SW 1271 (cell line): Measurements from ENCODE around the gene UTS2R.
"Not testable (repeated sequence)": the region's sequence is repeated elsewhere in the genome, so short reads cannot be mapped to it uniquely, and the experiment has no call there.

ENCODE experiments used
- DNase-seq, 2 experiments: peaks; one replicate each; lab custom pipeline; 2025; lab: John Stamatoyannopoulos, UW

UTS2R gene

DNA sequence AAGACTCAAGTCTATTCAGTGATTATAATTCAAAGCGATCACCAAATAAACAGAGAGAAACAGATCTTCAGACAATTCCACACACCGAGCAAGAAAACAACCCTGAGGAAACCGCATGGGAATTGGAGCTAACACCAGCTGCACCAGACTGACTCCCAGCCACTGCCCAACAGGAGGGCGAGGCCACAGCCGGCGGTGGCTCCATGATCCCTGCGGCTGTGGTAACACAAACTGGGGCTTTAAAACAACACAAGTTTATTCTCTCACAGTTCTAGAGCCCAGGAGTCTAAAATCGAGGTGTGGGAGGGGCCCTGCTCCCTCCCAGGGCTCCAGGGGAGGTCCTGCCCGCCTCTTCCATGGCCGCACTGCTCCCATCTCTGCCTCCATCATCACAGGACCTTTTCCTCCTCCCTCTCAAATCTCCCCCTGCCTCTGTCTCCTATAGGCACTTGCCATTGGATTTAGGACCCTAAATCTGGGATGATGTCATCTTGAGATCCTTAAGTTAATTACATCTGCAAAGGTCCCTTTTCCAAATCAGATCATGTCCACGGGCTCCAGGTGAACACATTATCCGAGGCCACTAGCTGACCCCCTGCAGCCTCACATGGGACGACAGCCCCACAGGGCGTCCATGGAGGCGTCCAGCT, 36.8 kb downstream of the UTS2R start:
- DNase-seq = no peak

DNA sequence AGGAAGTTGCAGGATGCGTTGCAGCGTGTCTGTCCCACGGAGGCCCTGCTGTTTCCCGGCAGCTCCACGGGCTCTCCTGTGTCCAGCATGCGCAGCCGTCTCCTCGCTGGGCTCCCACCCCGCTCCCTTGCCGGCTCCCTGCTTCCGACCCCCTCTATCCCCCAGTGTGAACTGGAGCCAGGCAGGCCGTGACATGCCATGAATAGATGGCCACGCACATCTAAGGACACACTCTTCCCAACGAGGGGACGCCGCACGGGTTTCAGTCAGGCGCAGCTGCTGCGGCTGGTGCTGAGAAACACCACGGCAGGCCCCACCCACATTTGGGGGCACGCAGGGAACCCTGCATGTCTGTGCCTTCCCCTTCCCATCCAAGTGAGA, 37.4 kb downstream of the UTS2R start:
- DNase-seq = no peak

GRCh38 chr17:82410014-82410716, 38.6 kb downstream of the UTS2R start:
- DNase-seq = no peak

- DNase-seq = no peak
These were observed 40.0 kb downstream of the UTS2R start for GRCh38 chr17:82411396-82412053.

- DNase-seq = not testable (repeated sequence)
These were observed 40.5 kb downstream of the UTS2R start for GRCh38 chr17:82412081-82412480.

GRCh38 chr17:82412535-82413520, 41.3 kb downstream of the UTS2R start:
- no peak for DNase-seq

- DNase-seq = peak in 1 of 2 experiments; percentile 4
These were observed 43.1 kb downstream of the UTS2R start for GRCh38 chr17:82414548-82415281.

DNA sequence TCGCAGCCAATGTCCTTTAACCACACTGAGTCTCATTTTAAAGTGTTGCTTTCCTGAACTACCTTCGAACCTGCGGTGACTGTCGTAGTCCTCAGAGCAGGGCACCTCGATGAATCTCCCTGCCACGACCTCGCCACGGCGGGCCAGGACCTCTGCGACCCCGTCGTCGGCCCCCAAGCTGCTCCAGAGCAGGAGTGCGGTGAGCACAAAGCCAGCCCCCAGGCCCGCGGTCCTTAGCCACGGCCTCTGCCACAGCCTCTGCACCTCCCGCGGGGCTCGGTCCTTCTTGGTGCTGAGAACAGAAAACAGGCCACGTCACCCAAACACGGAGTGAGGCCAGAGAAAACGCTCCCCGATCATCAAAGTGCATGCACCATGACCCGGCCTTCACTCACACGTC, 43.8 kb downstream of the UTS2R start:
- no peak for DNase-seq

GRCh38 chr17:82415786-82416185, 44.2 kb downstream of the UTS2R start:
- DNase-seq = no peak

DNA sequence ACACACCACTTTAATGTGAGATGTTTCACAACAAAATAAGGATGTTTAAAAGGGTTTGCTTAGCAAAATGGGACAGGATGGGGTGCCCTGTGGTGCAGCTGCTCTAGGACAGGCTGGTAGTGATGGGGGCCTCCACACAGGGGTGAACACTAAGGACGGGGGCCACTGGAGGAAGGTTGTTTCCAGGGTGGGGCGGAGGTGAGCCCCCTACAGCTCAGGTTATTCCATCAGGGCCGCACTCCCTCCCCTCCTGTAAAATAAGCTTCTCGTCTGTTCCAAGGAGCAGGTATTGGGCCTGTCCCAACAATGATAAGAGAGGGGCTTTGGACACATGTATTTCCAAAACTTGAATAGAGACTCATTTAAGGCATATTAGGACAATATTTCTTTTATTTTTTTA, 44.7 kb downstream of the UTS2R start:
- DNase-seq = no peak

DNA sequence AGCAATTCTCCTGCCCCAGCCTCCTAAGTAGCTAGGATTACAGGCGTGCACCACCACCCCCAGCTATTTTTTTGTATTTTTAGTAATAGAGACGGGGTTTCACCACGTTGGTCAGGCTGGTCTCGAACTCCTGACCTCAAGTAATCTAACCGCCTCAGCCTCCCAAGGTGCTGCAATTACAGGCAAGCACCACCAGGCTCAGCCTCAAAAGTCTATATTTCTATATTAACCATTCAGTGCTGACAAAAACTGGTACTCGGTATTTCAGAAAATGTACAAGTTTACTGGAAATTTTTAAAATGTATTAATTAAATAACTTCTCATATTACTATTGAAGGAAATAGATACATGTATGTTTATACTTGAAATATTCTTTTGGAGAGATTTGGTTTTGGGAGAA, 45.2 kb downstream of the UTS2R start:
- no peak for DNase-seq

GRCh38 chr17:82418001-82418986, 46.7 kb downstream of the UTS2R start, which contains the start of the genes HEXD and OGFOD3:
Gene HEXD, plus strand, starts transcription at chr17:82418347. Its CDS starts 1,453 bp downstream, at chr17:82419800.
Gene OGFOD3, minus strand, starts transcription at chr17:82418586. Its CDS starts 101 bp downstream, at chr17:82418485.
- DNase-seq = peak; percentile 28 to 71

DNA sequence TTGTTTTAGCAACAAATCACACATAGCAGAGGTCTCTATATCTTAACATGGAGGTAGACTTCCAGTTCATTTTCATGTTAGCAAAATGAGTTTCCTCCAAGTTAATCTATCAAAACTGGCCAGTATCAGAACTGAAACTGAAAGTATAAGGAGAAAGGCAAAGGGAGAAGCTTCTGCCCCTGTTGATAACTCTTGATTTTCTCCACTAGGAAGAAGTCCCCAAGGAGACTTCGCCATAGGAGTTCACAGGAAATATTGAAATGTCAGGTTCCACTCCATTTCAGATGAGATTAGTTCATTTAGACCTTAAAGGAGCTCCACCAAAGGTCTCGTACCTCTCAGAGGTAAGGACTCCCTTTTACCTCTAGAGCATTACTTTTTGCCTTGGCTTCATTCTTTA, 48.0 kb downstream of the UTS2R start:
- DNase-seq = no peak

DNA sequence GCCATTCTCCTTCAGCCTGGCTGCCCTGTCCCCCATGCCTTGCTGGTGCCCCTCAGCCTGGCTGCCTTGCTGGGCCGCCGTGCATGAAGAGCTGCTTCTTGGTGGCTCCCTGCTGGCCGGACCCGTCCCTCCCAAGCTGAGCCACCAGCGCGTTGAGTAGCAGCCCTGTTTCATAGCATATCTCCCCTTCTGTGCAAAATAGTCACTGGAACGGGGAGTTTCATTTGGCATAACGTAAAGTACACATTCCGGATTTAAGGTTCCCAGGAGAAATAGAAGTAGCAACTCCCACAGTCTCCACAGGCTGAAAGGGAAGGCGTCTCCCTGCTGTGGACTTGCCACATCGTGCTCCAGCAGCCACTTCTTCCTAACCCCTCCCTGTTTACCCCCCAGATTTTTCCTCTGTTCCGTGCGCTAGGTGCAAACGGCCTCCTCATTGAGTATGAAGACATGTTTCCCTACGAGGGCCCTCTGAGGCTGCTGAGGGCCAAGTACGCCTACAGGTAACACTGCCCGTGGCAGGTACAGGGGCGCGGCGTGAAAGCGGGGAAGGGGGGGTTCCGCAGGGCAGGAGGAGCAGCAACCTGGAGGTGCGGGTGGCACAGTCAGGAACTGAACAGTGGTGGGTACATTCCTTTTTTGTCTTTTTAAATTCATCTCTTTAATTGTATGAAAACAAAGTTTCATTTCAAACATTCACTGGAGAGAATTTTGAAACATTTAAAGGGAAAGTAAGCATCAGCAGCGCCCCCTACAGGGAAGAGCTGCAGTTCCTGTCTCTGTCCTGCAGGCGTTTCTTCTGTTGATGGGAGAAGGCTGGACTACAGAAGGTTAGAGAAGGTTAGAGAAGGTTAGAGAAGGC, 52.7 kb downstream of the UTS2R start:
- peak in 1 of 2 experiments; percentile 12 for DNase-seq

DNA sequence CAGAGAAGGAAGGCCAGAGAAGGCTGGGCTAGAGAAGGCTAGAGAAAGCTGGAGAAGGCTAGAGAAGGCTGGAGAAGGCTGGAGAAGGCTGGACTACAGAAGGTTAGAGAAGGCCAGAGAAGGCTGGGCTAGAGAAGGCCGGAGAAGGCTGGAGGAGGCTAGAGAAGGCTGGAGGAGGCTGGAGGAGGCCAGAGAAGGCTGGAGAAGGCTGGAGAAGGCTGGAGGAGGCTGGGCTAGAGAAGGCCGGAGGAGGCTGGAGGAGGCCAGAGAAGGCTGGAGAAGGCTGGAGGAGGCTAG, 53.2 kb downstream of the UTS2R start:
- DNase-seq = no peak
